K562 (cell line): Measurements from ENCODE around the gene MAST1. TPM values are rescaled to one million over a fixed set of nuclear protein-coding genes. Genes with fewer than 3 reads are reported as not detected.
A peak's percentile ranks its signal among the peaks of the same experiment; 100 is the strongest.

Source experiments
- ATAC-seq: fragments of 200-7000 bp; cut with Tn5 transposase; 3 replicates; pipeline ENCODE4 v1.9.1; 2020; ENCODE audit warnings: moderate library complexity
- BruUV-seq: library from RNA; stranded (reverse); fragments of 400-500 nt; replicated peaks from 2 replicates; lab custom pipeline; 2021; lab: Mats Ljungman, UMichigan
- CTCF ChIA-PET: fragments of 300-600 bp; formaldehyde crosslinking; extraction: SDS; loops from one replicate; lab custom pipeline; 2021; ENCODE audit warnings: low intra/inter-chr PET ratio; lab: Yijun Ruan, JAX
- POLR2A ChIA-PET: fragments of 300-600, 350-650 bp; sonication (Branson Sonifier 250); formaldehyde crosslinking; extraction: SDS; loops from one replicate; lab custom pipeline; 2021; ENCODE audit warnings: antibody characterized with exemption, inconsistent platforms; lab: Yijun Ruan, JAX
- DNase-seq, 4 experiments: peaks; one replicate each; pipeline versions ENCODE4 v3.0.0 to v3.0.0-alpha.2; 2011 to 2018; ENCODE audit warnings: low spot score in 3 of 4, mixed read lengths in 3 of 4; ENCODE audit errors: extremely low read depth in 1 of 4
- FAIRE-seq: peaks from 2 replicates; lab custom pipeline; 2011; peaks lifted over from hg19 to GRCh38; lab: Jason Lieb, UNC
- H2AFZ ChIP-seq: 2 replicates; pipeline ENCODE4 v1.6.0; 2011; ENCODE audit warnings: low read depth, low read length, control low read depth, inconsistent platforms
- H3K27ac ChIP-seq: fragments of 200-600 bp; 3 replicates; pipeline ENCODE4 v1.8.0; 2011; ENCODE audit warnings: low read depth, mild to moderate bottlenecking, control low read depth, inconsistent platforms, low read length, moderate library complexity, mixed read lengths; ENCODE audit errors: extremely low read depth
- H3K27me3 ChIP-seq, 2 experiments: fragments of 300-600 bp in 1 of 2; 2 replicates in 1 of 2; 3 replicates in 1 of 2; pipeline versions ENCODE4 v1.6.0 to v1.8.0; 2011; ENCODE audit warnings: inconsistent platforms in 2 of 2, low read length in 2 of 2, mild to moderate bottlenecking in 1 of 2, mixed read lengths in 1 of 2, moderate library complexity in 1 of 2; ENCODE audit not compliant: control insufficient read depth in 2 of 2, insufficient read depth in 2 of 2
- H3K36me3 ChIP-seq: fragments of 300-600 bp; 3 replicates; pipeline ENCODE4 v1.8.0; 2011; ENCODE audit warnings: mild to moderate bottlenecking, low read length, inconsistent platforms; ENCODE audit not compliant: control insufficient read depth, insufficient read depth
- H3K4me1 ChIP-seq, 2 experiments: fragments of 200-600 bp in 1 of 2; replicated peaks in 1 of 2; 2 replicates in 1 of 2; 3 replicates in 1 of 2; pipeline versions ENCODE4 v1.5.1 to v1.8.0; 2011; ENCODE audit warnings: inconsistent platforms in 2 of 2, low read length in 2 of 2, mild to moderate bottlenecking in 1 of 2, mixed read lengths in 1 of 2, moderate library complexity in 1 of 2; ENCODE audit not compliant: control insufficient read depth in 2 of 2, insufficient read depth in 2 of 2
- H3K4me2 ChIP-seq: 2 replicates; pipeline ENCODE4 v1.6.1; 2011; ENCODE audit warnings: low read length, control low read depth, inconsistent platforms, mixed read lengths; ENCODE audit not compliant: insufficient read depth
- H3K4me3 ChIP-seq: fragments of 200-600 bp; sonication (generic), shearing (Covaris generic); 2 replicates; pipeline ENCODE4 v1.5.1; 2016; ENCODE audit warnings: control low read depth, inconsistent platforms
- H3K79me2 ChIP-seq: fragments of 200-600 bp; 3 replicates; pipeline ENCODE4 v1.8.0; 2011; ENCODE audit warnings: low read length, inconsistent platforms; ENCODE audit not compliant: control insufficient read depth, insufficient read depth
- H3K9ac ChIP-seq, 2 experiments: 2 replicates each; pipeline versions ENCODE4 v1.6.0 to v1.6.1; 2011; ENCODE audit warnings: low read depth in 2 of 2, low read length in 2 of 2, control low read depth in 1 of 2, inconsistent platforms in 1 of 2, mild to moderate bottlenecking in 1 of 2, mixed read lengths in 1 of 2; ENCODE audit not compliant: insufficient read depth in 1 of 2
- H3K9me1 ChIP-seq: one replicate; pipeline ENCODE4 v1.6.0; 2011; ENCODE audit warnings: inconsistent platforms, mild to moderate bottlenecking, low read length, moderate library complexity; ENCODE audit not compliant: control insufficient read depth, insufficient read depth
- H3K9me3 ChIP-seq: replicated peaks from 2 replicates; pipeline ENCODE4 v1.5.1; 2011; ENCODE audit warnings: low read depth, low read length, inconsistent platforms; ENCODE audit not compliant: control insufficient read depth, insufficient read depth
- H4K20me1 ChIP-seq: replicated peaks from 2 replicates; pipeline ENCODE4 v1.6.1; 2011; ENCODE audit warnings: low read length, inconsistent platforms, mixed read lengths; ENCODE audit not compliant: control insufficient read depth, insufficient read depth
- BRF1 ChIP-seq: IDR thresholded peaks from 3 replicates; pipeline ENCODE4 v1.6.1; 2011; ENCODE audit warnings: borderline replicate concordance, mild to moderate bottlenecking; ENCODE audit not compliant: insufficient read length; ENCODE audit errors: extremely low read depth
- BRF2 ChIP-seq: IDR thresholded peaks from 3 replicates; pipeline ENCODE4 v1.6.1; 2011; ENCODE audit warnings: borderline replicate concordance, mild to moderate bottlenecking; ENCODE audit not compliant: insufficient read length, insufficient read depth
- ELF1 ChIP-seq: fragments of 200-800 bp; sonication (Bioruptor generic); IDR thresholded peaks from 2 replicates; pipeline ENCODE4 v1.6.1; 2016; ENCODE audit warnings: missing genetic modification characterization, missing compliant biosample characterization
- ELF2 ChIP-seq: fragments of 250-450 bp; sonication (Bioruptor Pico); IDR thresholded peaks from 2 replicates; pipeline ENCODE4 v1.5.0; 2021; ENCODE audit warnings: mild to moderate bottlenecking
- ESRRB ChIP-seq: fragments of 250-450 bp; sonication (Bioruptor Pico); IDR thresholded peaks from 2 replicates; pipeline ENCODE4 v1.5.0; 2020; ENCODE audit warnings: mild to moderate bottlenecking, moderate library complexity, borderline replicate concordance
- GATA2 ChIP-seq: sonication (generic); formaldehyde crosslinking; IDR thresholded peaks from 2 replicates; pipeline ENCODE4 v1.4.0; 2020; ENCODE audit warnings: mild to moderate bottlenecking, missing genetic modification reagents
- NFYB ChIP-seq: IDR thresholded peaks from 2 replicates; pipeline ENCODE4 v1.6.1; 2011; ENCODE audit warnings: mild to moderate bottlenecking, moderate library complexity; ENCODE audit not compliant: insufficient read length; ENCODE audit errors: extremely low read depth
- NONO ChIP-seq, 2 experiments: fragments of 200-400 bp in 1 of 2; fragments of 450-650 bp in 1 of 2; formaldehyde crosslinking in 1 of 2; IDR thresholded peaks; 2 replicates each; pipeline ENCODE4 v1.6.1; 2017; ENCODE audit warnings: low read depth in 2 of 2, mild to moderate bottlenecking in 2 of 2, moderate library complexity in 2 of 2, low read length in 1 of 2
- PATZ1 ChIP-seq: fragments of 250-450 bp; sonication (Bioruptor Pico); IDR thresholded peaks from 2 replicates; pipeline ENCODE4 v1.5.0; 2020; ENCODE audit warnings: mild to moderate bottlenecking, borderline replicate concordance
- RBM25 ChIP-seq: fragments of 200-400 bp; formaldehyde crosslinking; IDR thresholded peaks from 2 replicates; pipeline ENCODE4 v1.6.1; 2018; ENCODE audit warnings: low read length, low read depth, moderate library complexity; ENCODE audit not compliant: severe bottlenecking
- SFPQ ChIP-seq: fragments of 200-400 bp; formaldehyde crosslinking; IDR thresholded peaks from 2 replicates; pipeline ENCODE4 v1.6.1; 2017; ENCODE audit warnings: mild to moderate bottlenecking, low read depth, low read length, moderate library complexity
- SP1 ChIP-seq: sonication (generic); formaldehyde crosslinking; IDR thresholded peaks from 2 replicates; pipeline ENCODE4 v1.8.1; 2022; ENCODE audit warnings: mild to moderate bottlenecking, missing genetic modification reagents
- TAF15 ChIP-seq: fragments of 200-400 bp; formaldehyde crosslinking; IDR thresholded peaks from 2 replicates; pipeline ENCODE4 v1.6.1; 2017; ENCODE audit warnings: mild to moderate bottlenecking, low read depth, low read length, moderate library complexity
- ZNF121 ChIP-seq: sonication (generic); formaldehyde crosslinking; conservative IDR thresholded peaks from 2 replicates; pipeline ENCODE4 v1.8.0; 2022; ENCODE audit warnings: missing genetic modification reagents
- WGBS: fragments of 100-300 bp; shearing (Covaris generic); methylation state at CpG from one replicate; pipeline ENCODE4 v1.1.6; 2016; ENCODE audit warnings: low coverage, mixed read lengths; ENCODE audit not compliant: insufficient coverage; ENCODE audit errors: missing lambda C conversion rate; 5-methylcytosine and 5-hydroxymethylcytosine counted together
- in situ Hi-C: fragments of 300-500 bp; cut with MboI; formaldehyde crosslinking; loops from 4 replicates; pipeline ENCODE4 v1.15.0; 2018; ENCODE audit warnings: inconsistent platforms, mixed read lengths
- intact Hi-C: fragments of 100-400 bp; cut with micrococcal nuclease; formaldehyde crosslinking; loops from 2 replicates; pipeline ENCODE4 v1.14.2; 2022
- polyA plus RNA-seq, 8 experiments: library from polyadenylated mRNA; depleted of rRNA in 4 of 8; stranded (reverse) in 5 of 8; unstranded in 3 of 8; fragments of >200 nt; fragmentation: Nextera tagmentation in 2 of 8; fragmentation: Illumina TruSeq in 1 of 8; extraction: Ambion mirVana in 2 of 8; extraction: Trizol in 1 of 8; gene quantifications; 2 replicates each; pipeline versions ENCODE4 v1.2.1 to v1.2.3, GENCODE V29; 2011 to 2014; ENCODE audit warnings: inconsistent platforms in 1 of 8, missing spikeins in 1 of 8
- total RNA-seq, 7 experiments: library from RNA; depleted of rRNA in 6 of 7; stranded (reverse); fragments of >200 nt in 6 of 7; fragmentation: Illumina TruSeq in 2 of 7; extraction: Trizol in 2 of 7; gene quantifications; 2 replicates each; pipeline versions ENCODE4 v1.2.1 to v1.2.3, GENCODE V29; 2011 to 2021; ENCODE audit warnings: low replicate concordance in 1 of 7

MAST1 gene
- total and polyA plus RNA-seq, 9 of the 15 experiments (the other 6 are each of a cell fraction or from before 2014, with no cell fraction given), result 0.48 to 10.3 (median 3.9) TPM

GRCh38 chr19:12802267-12803106 lies 35.8 kb upstream of the MAST1 start:
- CTCF ChIA-PET, result interaction anchor here (0.6 to 0.7 kb wide), 2 partner anchors 9 to 501 kb away, joined by 3 to 4 read pairs; no protein-coding TSS in a partner anchor
- H3K27me3 ChIP-seq, result no peaks in the 10 kb centered on the region
- no peaks in the 10 kb centered on the region for H4K20me1 ChIP-seq
- H3K4me1 ChIP-seq, result peaks cover 25 to 65% of the 10 kb centered on the region in 2 experiments; a peak in 4 of 5 replicates
- FAIRE-seq, result no peak
- no peaks in the 10 kb centered on the region for H3K9me3 ChIP-seq
- peak overlapping the region; percentile 76 for H3K4me3 ChIP-seq
- peaks cover 41% of the 10 kb centered on the region for H3K79me2 ChIP-seq
- H3K9ac ChIP-seq, result peak overlapping the region; percentile 90 to 96; a peak in 3 of 4 replicates
- H3K9me1 ChIP-seq, result no peaks in the 10 kb centered on the region
- H3K27ac ChIP-seq, result peak overlapping the region; percentile 90; the same call in 1 of the 3 replicates
- in situ Hi-C loops (no loop called here), intact Hi-C loops (no loop called here)
- peak in 1 of 4 experiments; percentile 16 for DNase-seq
- POLR2A ChIA-PET, result interaction anchor here (1.1 to 2.5 kb wide), 4 partner anchors 10 to 40 kb away, joined by 3 to 29 read pairs (median 4); partner anchors contain the start of gene JUNB
- H3K4me2 ChIP-seq, result peak overlapping the region; percentile 82
- H2AFZ ChIP-seq, result peak overlapping the region; percentile 97
- WGBS, result 33% methylated on average over 22 of the region's 22 CpGs
- ATAC-seq, result no peak
- BruUV-seq, result no TSS peak
- peaks cover 29% of the 10 kb centered on the region; the same call in 2 of the 3 replicates for H3K36me3 ChIP-seq
- peak; percentile 96 for TF ChIP-seq ZNF121
- TF ChIP-seq ELF2 (CRISPR knock-in tag), result no peak
- TF ChIP-seq SP1 (CRISPR knock-in tag), result no peak
- no peak for TF ChIP-seq SFPQ
- no peak for TF ChIP-seq BRF1
- no peak for TF ChIP-seq PATZ1
- no peak for TF ChIP-seq BRF2
- TF ChIP-seq TAF15, result no peak
- no peak for TF ChIP-seq NFYB
- peak; percentile 9; the same call in 1 of the 2 replicates for TF ChIP-seq GATA2 (CRISPR knock-in tag)
- no peak for TF ChIP-seq ESRRB
- peak; percentile 60 for TF ChIP-seq RBM25
- no peak for TF ChIP-seq ELF1
- TF ChIP-seq NONO (IDR thresholded peaks at IDR 0.05; ENCODE audit: low read depth in 2 of 2, low read length in 1 of 2), result no peak
